Stimulated activated naive B cell treated with anti-CD40 and anti-IgM and Interleukin-4, amounts not matched to agents 10 μg/mL and 1 μg/mL and 100 μg/mL, for 72 hours (primary cell): ENCODE measurements around the gene SLC5A5.

ENCODE experiments used
- ATAC-seq, 2 donors: fragments of 150-1000 bp; cut with Tn5 transposase; replicated peaks; 2 replicates each; pipeline ENCODE4 v1.10.0; 2021; ENCODE audit warnings: moderate library complexity in 1 of 2
- DNase-seq: peaks from one replicate; pipeline ENCODE4 v3.0.0; 2021
- H3K27ac Mint-ChIP-seq: one replicate; pipeline ENCODE4 v1.8.0; 2022; ENCODE audit warnings: mild to moderate bottlenecking, mixed read lengths
- H3K27me3 Mint-ChIP-seq, 2 donors: one replicate each; pipeline ENCODE4 v1.8.0; 2022; ENCODE audit warnings: mixed read lengths in 2 of 2
- H3K36me3 Mint-ChIP-seq, 2 donors: one replicate each; pipeline ENCODE4 v1.8.0; 2022; ENCODE audit warnings: mixed read lengths in 2 of 2, mild to moderate bottlenecking in 1 of 2
- H3K4me1 Mint-ChIP-seq, 2 donors: one replicate each; pipeline ENCODE4 v1.8.0; 2022; ENCODE audit warnings: mixed read lengths in 2 of 2, mild to moderate bottlenecking in 1 of 2
- H3K4me3 Mint-ChIP-seq, 2 donors: one replicate each; pipeline ENCODE4 v1.8.0; 2022; ENCODE audit warnings: mild to moderate bottlenecking in 2 of 2, mixed read lengths in 2 of 2, moderate library complexity in 1 of 2
- H3K9me3 Mint-ChIP-seq, 2 donors: one replicate each; pipeline ENCODE4 v1.8.0; 2022; ENCODE audit warnings: mixed read lengths in 2 of 2, mild to moderate bottlenecking in 1 of 2

The SLC5A5 gene

GRCh38 chr19:17936379-17936778 lies 64.6 kb downstream of the SLC5A5 start:
- Mint-ChIP-seq H3K4me3 (no peak overlapping the region), H3K27ac (no peak overlapping the region), H3K27me3 (no peaks in the 10 kb centered on the region), H3K9me3 (no peaks in the 10 kb centered on the region), H3K4me1 (peaks cover 22 to 25% of the 10 kb centered on the region in 2 donors), H3K36me3 (peaks cover 11 to 30% of the 10 kb centered on the region in 2 donors)
- ATAC-seq (no peak), DNase-seq (no peak)

GRCh38 chr19:17937371-17937900 lies 65.7 kb downstream of the SLC5A5 start:
- Mint-ChIP-seq H3K9me3 (no peaks in the 10 kb centered on the region), H3K4me3 (no peak overlapping the region), H3K27me3 (no peaks in the 10 kb centered on the region), H3K27ac (no peak overlapping the region), H3K36me3 (peaks cover 17 to 38% of the 10 kb centered on the region in 2 donors), H3K4me1 (peaks cover 14% of the 10 kb centered on the region in 2 donors)
- DNase-seq (no peak), ATAC-seq (no peak)

GRCh38 chr19:17938092-17938845 lies 66.5 kb downstream of the SLC5A5 start:
- H3K27me3 Mint-ChIP-seq: no peaks in the 10 kb centered on the region
- ATAC-seq: peak; percentile 98
- H3K27ac Mint-ChIP-seq: no peak overlapping the region
- no peaks in the 10 kb centered on the region for H3K9me3 Mint-ChIP-seq
- peak; percentile 77 for DNase-seq
- H3K36me3 Mint-ChIP-seq: peaks cover 20 to 40% of the 10 kb centered on the region in 2 donors
- no peak overlapping the region for H3K4me3 Mint-ChIP-seq
- H3K4me1 Mint-ChIP-seq: peaks cover 10 to 12% of the 10 kb centered on the region in 2 donors

GRCh38 chr19:17942181-17942580 lies 70.4 kb downstream of the SLC5A5 start:
- ATAC-seq (no peak), DNase-seq (no peak)
- no peak overlapping the region for H3K4me3 Mint-ChIP-seq
- no peaks in the 10 kb centered on the region for H3K27me3 Mint-ChIP-seq
- peaks cover 14 to 47% of the 10 kb centered on the region in 2 donors for H3K36me3 Mint-ChIP-seq
- no peak overlapping the region for H3K27ac Mint-ChIP-seq
- H3K9me3 Mint-ChIP-seq: no peaks in the 10 kb centered on the region
- H3K4me1 Mint-ChIP-seq: peaks cover 12 to 18% of the 10 kb centered on the region in 2 donors

- Mint-ChIP-seq H3K9me3 (no peaks in the 10 kb centered on the region), H3K27me3 (no peaks in the 10 kb centered on the region), H3K36me3 (peaks cover 13 to 46% of the 10 kb centered on the region in 2 donors), H3K27ac (no peak overlapping the region), H3K4me3 (no peak overlapping the region), H3K4me1 (peaks cover 13 to 22% of the 10 kb centered on the region in 2 donors)
- ATAC-seq (no peak), DNase-seq (no peak)
These were observed 71.0 kb downstream of the SLC5A5 start for GRCh38 chr19:17942582-17943273.

GRCh38 chr19:17943274-17944221 lies 71.8 kb downstream of the SLC5A5 start:
- H3K27ac Mint-ChIP-seq: no peak overlapping the region
- H3K9me3 Mint-ChIP-seq: no peaks in the 10 kb centered on the region
- no peak overlapping the region for H3K4me3 Mint-ChIP-seq
- H3K27me3 Mint-ChIP-seq: no peaks in the 10 kb centered on the region
- H3K4me1 Mint-ChIP-seq: peaks cover 14 to 23% of the 10 kb centered on the region in 2 donors
- DNase-seq (no peak), ATAC-seq (no peak)
- H3K36me3 Mint-ChIP-seq: peaks cover 13 to 43% of the 10 kb centered on the region in 2 donors

GRCh38 chr19:17944301-17944700 lies 72.6 kb downstream of the SLC5A5 start:
- no peak for DNase-seq
- Mint-ChIP-seq H3K27me3 (no peaks in the 10 kb centered on the region), H3K36me3 (peaks cover 13 to 40% of the 10 kb centered on the region in 2 donors), H3K27ac (no peak overlapping the region), H3K4me1 (peaks cover 20 to 31% of the 10 kb centered on the region in 2 donors), H3K9me3 (no peaks in the 10 kb centered on the region), H3K4me3 (no peak overlapping the region)
- ATAC-seq: no peak
